Liver (tissue), 3 donors: ENCODE data around the gene FABP3.
A peak's percentile ranks its signal among the peaks of the same experiment; 100 is the strongest.

Experiments used
- FOXA1 ChIP-seq: IDR thresholded peaks from 2 replicates; pipeline ENCODE4 v1.6.1; 2016; ENCODE audit warnings: antibody characterized with exemption
- GABPA ChIP-seq, 2 donors: IDR thresholded peaks in 1 of 2; conservative IDR thresholded peaks in 1 of 2; 2 replicates each; pipeline ENCODE4 v1.6.1; 2016; ENCODE audit warnings: antibody characterized with exemption in 2 of 2, mild to moderate bottlenecking in 1 of 2, moderate library complexity in 1 of 2
- HNF4G ChIP-seq: IDR thresholded peaks from 2 replicates; pipeline ENCODE4 v1.6.1; 2016; ENCODE audit warnings: antibody characterized with exemption
- RAD21 ChIP-seq, 2 donors: IDR thresholded peaks; 2 replicates each; pipeline ENCODE4 v1.6.1; 2016; ENCODE audit warnings: antibody characterized with exemption in 2 of 2, mild to moderate bottlenecking in 2 of 2
- SP1 ChIP-seq: IDR thresholded peaks from 2 replicates; pipeline ENCODE4 v1.6.1; 2018; ENCODE audit warnings: antibody characterized with exemption, mild to moderate bottlenecking
- TAF1 ChIP-seq: conservative IDR thresholded peaks from 2 replicates; pipeline ENCODE4 v1.6.1; 2016; ENCODE audit warnings: antibody characterized with exemption, mild to moderate bottlenecking
- YY1 ChIP-seq: IDR thresholded peaks from 2 replicates; pipeline ENCODE4 v1.6.1; 2016; ENCODE audit warnings: antibody characterized with exemption, mild to moderate bottlenecking
- TF ChIP-seq, protein P1 (sequence below): fragments of 150-350 bp; IDR thresholded peaks from 2 replicates; pipeline ENCODE4 v1.5.1; 2017; ENCODE audit warnings: improper control_type of control experiment, low read depth, low read length; ENCODE audit not compliant: missing input control
- TF ChIP-seq, protein P2 (sequence below): IDR thresholded peaks from 2 replicates; pipeline ENCODE4 v1.6.1; 2016; ENCODE audit warnings: antibody characterized with exemption, mild to moderate bottlenecking
- TF ChIP-seq, protein P3 (sequence below): IDR thresholded peaks from 2 replicates; pipeline ENCODE4 v1.6.1; 2016; ENCODE audit warnings: antibody characterized with exemption
- TF ChIP-seq, protein P4 (sequence below): IDR thresholded peaks from 2 replicates; pipeline ENCODE4 v1.6.1; 2016; ENCODE audit warnings: antibody characterized with exemption
- donor health status: healthy.
- donor health status: healthy.

DNA sequence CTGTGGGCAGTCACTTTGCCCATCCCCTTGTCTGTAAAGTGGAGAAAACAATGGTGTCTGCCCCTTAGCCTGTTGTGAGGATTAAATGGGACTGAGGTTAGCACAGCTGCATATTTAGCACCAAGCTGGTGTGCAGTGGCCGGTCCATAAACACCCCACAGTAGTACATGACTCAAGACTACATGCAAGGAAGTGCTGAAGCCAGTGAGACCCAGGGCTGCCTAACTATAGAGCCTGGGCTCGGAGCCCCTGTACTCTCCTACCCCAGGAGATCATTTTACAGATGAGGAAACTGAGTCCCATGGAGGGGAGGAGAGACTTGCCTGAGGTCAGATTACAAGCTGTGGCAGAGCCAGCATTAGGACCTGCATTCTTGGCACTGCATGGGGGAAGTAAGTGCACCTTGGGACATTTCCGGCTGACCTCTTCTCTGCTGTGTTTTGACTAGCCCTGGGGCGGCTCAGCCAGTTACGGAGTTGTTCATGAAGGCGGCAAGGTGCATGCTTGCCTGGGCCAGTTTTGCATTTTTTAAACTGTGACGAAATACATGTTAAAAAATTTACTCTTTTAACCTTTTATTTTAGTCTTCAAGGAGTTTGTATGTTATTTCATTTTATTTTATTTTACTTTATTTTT lies 43.3 kb upstream of the FABP3 start:
- TF ChIP-seq, protein P1, sequence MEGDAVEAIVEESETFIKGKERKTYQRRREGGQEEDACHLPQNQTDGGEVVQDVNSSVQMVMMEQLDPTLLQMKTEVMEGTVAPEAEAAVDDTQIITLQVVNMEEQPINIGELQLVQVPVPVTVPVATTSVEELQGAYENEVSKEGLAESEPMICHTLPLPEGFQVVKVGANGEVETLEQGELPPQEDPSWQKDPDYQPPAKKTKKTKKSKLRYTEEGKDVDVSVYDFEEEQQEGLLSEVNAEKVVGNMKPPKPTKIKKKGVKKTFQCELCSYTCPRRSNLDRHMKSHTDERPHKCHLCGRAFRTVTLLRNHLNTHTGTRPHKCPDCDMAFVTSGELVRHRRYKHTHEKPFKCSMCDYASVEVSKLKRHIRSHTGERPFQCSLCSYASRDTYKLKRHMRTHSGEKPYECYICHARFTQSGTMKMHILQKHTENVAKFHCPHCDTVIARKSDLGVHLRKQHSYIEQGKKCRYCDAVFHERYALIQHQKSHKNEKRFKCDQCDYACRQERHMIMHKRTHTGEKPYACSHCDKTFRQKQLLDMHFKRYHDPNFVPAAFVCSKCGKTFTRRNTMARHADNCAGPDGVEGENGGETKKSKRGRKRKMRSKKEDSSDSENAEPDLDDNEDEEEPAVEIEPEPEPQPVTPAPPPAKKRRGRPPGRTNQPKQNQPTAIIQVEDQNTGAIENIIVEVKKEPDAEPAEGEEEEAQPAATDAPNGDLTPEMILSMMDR = no peak
- TF ChIP-seq TAF1 (no peak), SP1 (peak; percentile 45), GABPA (IDR thresholded peaks at IDR 0.05 in 1 of 2, conservative IDR thresholded peaks at IDR 0.05 in 1 of 2) (peak; percentile 40 to 67), YY1 (peak; percentile 43), RAD21 (IDR thresholded peaks at IDR 0.05) (peak in 1 of 2 donors; percentile 6), HNF4G (no peak), FOXA1 (no peak)
- TF ChIP-seq, protein P2, sequence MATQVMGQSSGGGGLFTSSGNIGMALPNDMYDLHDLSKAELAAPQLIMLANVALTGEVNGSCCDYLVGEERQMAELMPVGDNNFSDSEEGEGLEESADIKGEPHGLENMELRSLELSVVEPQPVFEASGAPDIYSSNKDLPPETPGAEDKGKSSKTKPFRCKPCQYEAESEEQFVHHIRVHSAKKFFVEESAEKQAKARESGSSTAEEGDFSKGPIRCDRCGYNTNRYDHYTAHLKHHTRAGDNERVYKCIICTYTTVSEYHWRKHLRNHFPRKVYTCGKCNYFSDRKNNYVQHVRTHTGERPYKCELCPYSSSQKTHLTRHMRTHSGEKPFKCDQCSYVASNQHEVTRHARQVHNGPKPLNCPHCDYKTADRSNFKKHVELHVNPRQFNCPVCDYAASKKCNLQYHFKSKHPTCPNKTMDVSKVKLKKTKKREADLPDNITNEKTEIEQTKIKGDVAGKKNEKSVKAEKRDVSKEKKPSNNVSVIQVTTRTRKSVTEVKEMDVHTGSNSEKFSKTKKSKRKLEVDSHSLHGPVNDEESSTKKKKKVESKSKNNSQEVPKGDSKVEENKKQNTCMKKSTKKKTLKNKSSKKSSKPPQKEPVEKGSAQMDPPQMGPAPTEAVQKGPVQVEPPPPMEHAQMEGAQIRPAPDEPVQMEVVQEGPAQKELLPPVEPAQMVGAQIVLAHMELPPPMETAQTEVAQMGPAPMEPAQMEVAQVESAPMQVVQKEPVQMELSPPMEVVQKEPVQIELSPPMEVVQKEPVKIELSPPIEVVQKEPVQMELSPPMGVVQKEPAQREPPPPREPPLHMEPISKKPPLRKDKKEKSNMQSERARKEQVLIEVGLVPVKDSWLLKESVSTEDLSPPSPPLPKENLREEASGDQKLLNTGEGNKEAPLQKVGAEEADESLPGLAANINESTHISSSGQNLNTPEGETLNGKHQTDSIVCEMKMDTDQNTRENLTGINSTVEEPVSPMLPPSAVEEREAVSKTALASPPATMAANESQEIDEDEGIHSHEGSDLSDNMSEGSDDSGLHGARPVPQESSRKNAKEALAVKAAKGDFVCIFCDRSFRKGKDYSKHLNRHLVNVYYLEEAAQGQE = no peak
- TF ChIP-seq, protein P3, sequence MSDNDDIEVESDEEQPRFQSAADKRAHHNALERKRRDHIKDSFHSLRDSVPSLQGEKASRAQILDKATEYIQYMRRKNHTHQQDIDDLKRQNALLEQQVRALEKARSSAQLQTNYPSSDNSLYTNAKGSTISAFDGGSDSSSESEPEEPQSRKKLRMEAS = peak; percentile 73
- TF ChIP-seq, protein P4, sequence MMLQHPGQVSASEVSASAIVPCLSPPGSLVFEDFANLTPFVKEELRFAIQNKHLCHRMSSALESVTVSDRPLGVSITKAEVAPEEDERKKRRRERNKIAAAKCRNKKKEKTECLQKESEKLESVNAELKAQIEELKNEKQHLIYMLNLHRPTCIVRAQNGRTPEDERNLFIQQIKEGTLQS = no peak
